HG03097 (cell line): ENCODE data around the gene ATP8A2.
"Not testable (repeated sequence)": the region's sequence is repeated elsewhere in the genome, so short reads cannot be mapped to it uniquely, and the experiment has no call there.

Source experiments
- ATAC-seq: cut with Tn5 transposase; IDR thresholded peaks from one replicate; pipeline ENCODE4 v1.9.1; 2021; ENCODE audit not compliant: unreplicated experiment, low FRiP score

Gene ATP8A2

GRCh38 chr13:25529425-25529824 is 157.7 kb downstream of the ATP8A2 start:
- ATAC-seq = no peak

- ATAC-seq = no peak
These were observed 166.5 kb downstream of the ATP8A2 start for GRCh38 chr13:25538276-25538675.

GRCh38 chr13:25541434-25542123 is 169.8 kb downstream of the ATP8A2 start:
- no peak for ATAC-seq

GRCh38 chr13:25548991-25549390 is 177.2 kb downstream of the ATP8A2 start:
- not testable (repeated sequence) for ATAC-seq

GRCh38 chr13:25561812-25562211 is 190.0 kb downstream of the ATP8A2 start:
- no peak for ATAC-seq

GRCh38 chr13:25570185-25570584 is 198.4 kb downstream of the ATP8A2 start:
- ATAC-seq = no peak

GRCh38 chr13:25571237-25571636 is 199.5 kb downstream of the ATP8A2 start:
- ATAC-seq = no peak

- not testable (repeated sequence) for ATAC-seq
These were observed 200.4 kb downstream of the ATP8A2 start for GRCh38 chr13:25572171-25572570.

- no peak for ATAC-seq
These were observed 202.9 kb downstream of the ATP8A2 start for GRCh38 chr13:25574437-25575411.

- no peak for ATAC-seq
These were observed 203.8 kb downstream of the ATP8A2 start for GRCh38 chr13:25575562-25575961.

GRCh38 chr13:25578526-25578925 is 206.8 kb downstream of the ATP8A2 start:
- ATAC-seq = no peak

- ATAC-seq = no peak
These were observed 207.4 kb downstream of the ATP8A2 start for GRCh38 chr13:25579221-25579620.

GRCh38 chr13:25581351-25581750 is 209.6 kb downstream of the ATP8A2 start:
- no peak for ATAC-seq

- no peak for ATAC-seq
These were observed 212.3 kb downstream of the ATP8A2 start for GRCh38 chr13:25584087-25584486.

- no peak for ATAC-seq
These were observed 213.2 kb downstream of the ATP8A2 start for GRCh38 chr13:25585000-25585399.

GRCh38 chr13:25587326-25587980 is 215.7 kb downstream of the ATP8A2 start:
- ATAC-seq = no peak

- no peak for ATAC-seq
These were observed 216.7 kb downstream of the ATP8A2 start for GRCh38 chr13:25588336-25589060.

- no peak for ATAC-seq
These were observed 226.6 kb downstream of the ATP8A2 start for GRCh38 chr13:25598421-25598820.

- no peak for ATAC-seq
These were observed 230.4 kb downstream of the ATP8A2 start for GRCh38 chr13:25602176-25602575.

GRCh38 chr13:25604106-25604505 is 232.3 kb downstream of the ATP8A2 start:
- ATAC-seq = no peak
